Keratinocyte (primary cell): Measurements from ENCODE around the gene DSCAM.

Experiments used
- EZH2 ChIP-seq: IDR thresholded peaks from one replicate; pipeline ENCODE4 v1.6.1; 2012; ENCODE audit warnings: inconsistent platforms, mild to moderate bottlenecking, low read length, moderate library complexity
- TF ChIP-seq, protein P1 (sequence below), 3 experiments: IDR thresholded peaks in 1 of 3; conservative IDR thresholded peaks in 1 of 3; optimal IDR thresholded peaks in 1 of 3; 2 replicates in 2 of 3; 3 replicates in 1 of 3; pipeline versions ENCODE3 to v1.5.1; 2011; ENCODE audit warnings: low read length in 3 of 3, mild to moderate bottlenecking in 3 of 3, moderate library complexity in 2 of 3, control low read depth in 1 of 3, inconsistent platforms in 1 of 3; ENCODE audit not compliant: insufficient read depth in 2 of 3; ENCODE audit errors: extremely low read depth in 1 of 3

DNA sequence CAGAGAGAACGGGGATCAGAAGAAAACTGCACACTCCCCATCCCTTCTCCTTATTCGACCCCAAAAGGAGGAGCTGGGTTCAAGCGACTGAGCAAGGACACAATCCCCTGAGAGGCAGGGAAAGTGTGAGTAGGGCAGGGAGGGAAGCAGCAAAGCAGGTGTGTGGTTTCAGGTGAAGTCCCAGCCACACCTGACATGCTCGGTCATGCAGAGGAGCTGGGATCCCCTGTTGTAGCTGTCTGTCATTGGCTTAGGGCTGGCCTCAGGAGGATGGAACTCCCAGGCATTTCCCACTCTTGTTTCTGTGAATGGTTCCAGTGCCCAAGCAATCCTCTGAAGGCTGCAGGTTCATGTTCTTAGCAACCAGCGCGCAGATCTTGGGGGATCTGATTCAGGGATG, 150.7 kb downstream of the DSCAM start:
- TF ChIP-seq, protein P1, sequence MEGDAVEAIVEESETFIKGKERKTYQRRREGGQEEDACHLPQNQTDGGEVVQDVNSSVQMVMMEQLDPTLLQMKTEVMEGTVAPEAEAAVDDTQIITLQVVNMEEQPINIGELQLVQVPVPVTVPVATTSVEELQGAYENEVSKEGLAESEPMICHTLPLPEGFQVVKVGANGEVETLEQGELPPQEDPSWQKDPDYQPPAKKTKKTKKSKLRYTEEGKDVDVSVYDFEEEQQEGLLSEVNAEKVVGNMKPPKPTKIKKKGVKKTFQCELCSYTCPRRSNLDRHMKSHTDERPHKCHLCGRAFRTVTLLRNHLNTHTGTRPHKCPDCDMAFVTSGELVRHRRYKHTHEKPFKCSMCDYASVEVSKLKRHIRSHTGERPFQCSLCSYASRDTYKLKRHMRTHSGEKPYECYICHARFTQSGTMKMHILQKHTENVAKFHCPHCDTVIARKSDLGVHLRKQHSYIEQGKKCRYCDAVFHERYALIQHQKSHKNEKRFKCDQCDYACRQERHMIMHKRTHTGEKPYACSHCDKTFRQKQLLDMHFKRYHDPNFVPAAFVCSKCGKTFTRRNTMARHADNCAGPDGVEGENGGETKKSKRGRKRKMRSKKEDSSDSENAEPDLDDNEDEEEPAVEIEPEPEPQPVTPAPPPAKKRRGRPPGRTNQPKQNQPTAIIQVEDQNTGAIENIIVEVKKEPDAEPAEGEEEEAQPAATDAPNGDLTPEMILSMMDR (optimal IDR thresholded peaks at IDR 0.05 in 1 of 3, IDR thresholded peaks at IDR 0.05 in 1 of 3, conservative IDR thresholded peaks at IDR 0.05 in 1 of 3; ENCODE audit: extremely low read depth in 1 of 3, insufficient read depth in 2 of 3, low read length in 3 of 3) = no peak
- no peak for TF ChIP-seq EZH2
